ENCODE data around the gene FBXW5.

Gene FBXW5

DNA sequence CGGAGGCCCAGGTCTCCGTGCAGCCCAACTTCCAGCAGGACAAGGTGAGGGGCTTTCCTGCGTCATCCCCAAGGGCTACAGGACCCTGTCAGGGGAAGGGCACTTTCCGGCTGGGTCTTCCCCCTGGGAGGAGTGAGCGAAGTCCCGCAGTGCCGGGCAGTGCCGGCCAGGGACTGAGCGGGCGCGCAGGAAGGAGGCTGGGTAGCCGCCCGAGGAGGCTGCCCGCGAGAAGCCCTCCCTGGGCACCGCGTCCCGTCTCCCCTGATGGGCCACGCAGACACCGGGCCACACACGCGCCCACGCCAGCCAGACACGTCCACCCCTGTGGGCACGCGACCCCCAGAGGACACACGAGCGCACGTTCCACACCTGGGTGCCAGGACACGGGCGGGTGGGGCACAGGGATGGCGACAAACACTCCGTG, 33.1 kb upstream of the FBXW5 start:
- TF ChIP-seq, protein P1, sequence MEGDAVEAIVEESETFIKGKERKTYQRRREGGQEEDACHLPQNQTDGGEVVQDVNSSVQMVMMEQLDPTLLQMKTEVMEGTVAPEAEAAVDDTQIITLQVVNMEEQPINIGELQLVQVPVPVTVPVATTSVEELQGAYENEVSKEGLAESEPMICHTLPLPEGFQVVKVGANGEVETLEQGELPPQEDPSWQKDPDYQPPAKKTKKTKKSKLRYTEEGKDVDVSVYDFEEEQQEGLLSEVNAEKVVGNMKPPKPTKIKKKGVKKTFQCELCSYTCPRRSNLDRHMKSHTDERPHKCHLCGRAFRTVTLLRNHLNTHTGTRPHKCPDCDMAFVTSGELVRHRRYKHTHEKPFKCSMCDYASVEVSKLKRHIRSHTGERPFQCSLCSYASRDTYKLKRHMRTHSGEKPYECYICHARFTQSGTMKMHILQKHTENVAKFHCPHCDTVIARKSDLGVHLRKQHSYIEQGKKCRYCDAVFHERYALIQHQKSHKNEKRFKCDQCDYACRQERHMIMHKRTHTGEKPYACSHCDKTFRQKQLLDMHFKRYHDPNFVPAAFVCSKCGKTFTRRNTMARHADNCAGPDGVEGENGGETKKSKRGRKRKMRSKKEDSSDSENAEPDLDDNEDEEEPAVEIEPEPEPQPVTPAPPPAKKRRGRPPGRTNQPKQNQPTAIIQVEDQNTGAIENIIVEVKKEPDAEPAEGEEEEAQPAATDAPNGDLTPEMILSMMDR (IDR thresholded peaks at IDR 0.05; ENCODE audit: control insufficient read depth, extremely low read depth, insufficient read depth), result no peak
- DNase-seq (ENCODE audit: low read depth), result no peak
- peak overlapping the region; percentile 30; the same call in 1 of the 2 replicates for H3K4me3 ChIP-seq (ENCODE audit: low read depth, low read length)

DNA sequence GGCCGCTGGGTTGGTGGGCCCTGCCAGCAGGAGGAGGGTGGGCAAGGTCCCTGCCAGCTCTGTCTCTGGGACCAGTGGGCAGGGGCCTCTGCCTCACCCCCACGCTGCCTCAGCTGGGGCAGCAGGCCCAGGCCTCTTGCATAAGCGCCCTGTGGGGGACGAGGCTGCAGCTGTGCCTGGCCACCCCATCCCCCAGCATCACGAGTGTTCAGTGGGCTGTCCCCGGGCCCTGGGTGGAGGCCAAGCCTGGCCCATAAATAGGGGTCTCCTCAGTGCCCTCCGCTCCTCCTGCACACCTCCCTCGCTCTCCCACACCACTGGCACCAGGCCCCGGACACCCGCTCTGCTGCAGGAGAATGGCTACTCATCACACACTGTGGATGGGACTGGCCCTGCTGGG, 32.7 kb upstream of the FBXW5 start, which contains the start of gene PTGDS:
Gene PTGDS, plus strand, starts transcription at position 282 of the 400 bp plus-strand sequence. Its CDS starts 75 bp downstream, at position 357.
- no peak for DNase-seq (ENCODE audit: low read depth)
- TF ChIP-seq, protein P1 (IDR thresholded peaks at IDR 0.05; ENCODE audit: control insufficient read depth, extremely low read depth, insufficient read depth), result no peak
- peak within 1 kb of the TSS; percentile 30; the same call in 1 of the 2 replicates for H3K4me3 ChIP-seq (ENCODE audit: low read depth, low read length)

DNA sequence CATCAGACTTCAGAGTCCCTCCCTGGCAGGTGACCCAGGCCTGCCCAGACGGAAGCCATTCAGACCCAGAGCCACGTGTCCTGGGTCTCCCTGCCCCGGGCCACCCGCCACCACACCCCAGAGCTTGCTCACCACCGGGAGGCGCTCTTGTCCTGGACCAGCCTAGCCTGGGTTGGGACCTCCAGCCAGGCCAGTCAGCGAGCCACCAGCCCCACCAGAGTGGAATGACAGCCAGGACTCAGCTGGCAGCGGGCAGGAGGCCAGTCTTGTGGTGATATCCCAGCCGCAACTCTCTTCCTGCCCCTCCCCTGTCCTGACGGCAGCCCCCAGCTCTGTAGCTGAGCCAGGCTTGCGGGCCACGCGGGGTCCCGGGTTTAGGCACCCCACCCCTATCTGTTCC, 31.1 kb upstream of the FBXW5 start:
- no peak overlapping the region for H3K4me3 ChIP-seq (ENCODE audit: low read depth, low read length)
- DNase-seq (ENCODE audit: low read depth), result no peak
- TF ChIP-seq, protein P1 (IDR thresholded peaks at IDR 0.05; ENCODE audit: control insufficient read depth, extremely low read depth, insufficient read depth), result no peak

DNA sequence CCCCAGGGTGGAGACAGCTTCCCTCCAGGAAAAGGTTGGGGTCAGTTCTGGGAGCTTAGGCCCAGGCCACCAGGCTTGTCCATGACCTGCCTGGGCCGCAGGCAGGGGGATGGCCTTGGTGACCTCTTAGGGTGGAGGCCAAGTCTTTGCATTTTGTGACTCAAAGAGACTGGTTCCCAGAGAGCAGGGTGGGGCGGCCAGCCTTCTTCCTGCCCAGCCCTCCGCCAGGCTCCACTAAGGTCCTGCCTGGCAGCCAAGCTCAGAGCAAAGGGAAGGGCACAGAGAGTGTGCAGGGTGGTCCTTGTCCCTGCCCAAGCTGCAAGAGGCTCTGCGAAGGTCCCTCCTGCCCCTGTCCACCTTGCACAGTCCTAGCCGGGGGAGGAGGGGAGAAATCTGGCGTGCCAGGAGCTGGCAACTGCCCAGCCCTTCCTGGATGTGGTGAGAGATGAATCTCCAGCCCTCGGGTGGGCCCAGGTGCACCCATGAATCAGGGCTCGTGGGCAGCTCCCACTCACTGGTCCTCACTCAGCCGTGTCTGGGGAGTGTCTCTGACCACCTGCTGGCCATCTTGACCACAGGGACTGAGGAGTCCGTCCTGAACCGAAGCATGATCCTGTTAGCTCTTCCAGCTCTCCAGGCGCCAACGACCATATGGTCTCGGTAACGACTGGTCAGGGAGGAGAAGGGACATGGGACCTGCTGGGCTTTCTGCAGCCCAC, 30.4 kb upstream of the FBXW5 start:
- H3K4me3 ChIP-seq (ENCODE audit: low read depth, low read length), result no peak overlapping the region
- TF ChIP-seq, protein P1 (IDR thresholded peaks at IDR 0.05; ENCODE audit: control insufficient read depth, extremely low read depth, insufficient read depth), result no peak
- no peak for DNase-seq (ENCODE audit: low read depth)

DNA sequence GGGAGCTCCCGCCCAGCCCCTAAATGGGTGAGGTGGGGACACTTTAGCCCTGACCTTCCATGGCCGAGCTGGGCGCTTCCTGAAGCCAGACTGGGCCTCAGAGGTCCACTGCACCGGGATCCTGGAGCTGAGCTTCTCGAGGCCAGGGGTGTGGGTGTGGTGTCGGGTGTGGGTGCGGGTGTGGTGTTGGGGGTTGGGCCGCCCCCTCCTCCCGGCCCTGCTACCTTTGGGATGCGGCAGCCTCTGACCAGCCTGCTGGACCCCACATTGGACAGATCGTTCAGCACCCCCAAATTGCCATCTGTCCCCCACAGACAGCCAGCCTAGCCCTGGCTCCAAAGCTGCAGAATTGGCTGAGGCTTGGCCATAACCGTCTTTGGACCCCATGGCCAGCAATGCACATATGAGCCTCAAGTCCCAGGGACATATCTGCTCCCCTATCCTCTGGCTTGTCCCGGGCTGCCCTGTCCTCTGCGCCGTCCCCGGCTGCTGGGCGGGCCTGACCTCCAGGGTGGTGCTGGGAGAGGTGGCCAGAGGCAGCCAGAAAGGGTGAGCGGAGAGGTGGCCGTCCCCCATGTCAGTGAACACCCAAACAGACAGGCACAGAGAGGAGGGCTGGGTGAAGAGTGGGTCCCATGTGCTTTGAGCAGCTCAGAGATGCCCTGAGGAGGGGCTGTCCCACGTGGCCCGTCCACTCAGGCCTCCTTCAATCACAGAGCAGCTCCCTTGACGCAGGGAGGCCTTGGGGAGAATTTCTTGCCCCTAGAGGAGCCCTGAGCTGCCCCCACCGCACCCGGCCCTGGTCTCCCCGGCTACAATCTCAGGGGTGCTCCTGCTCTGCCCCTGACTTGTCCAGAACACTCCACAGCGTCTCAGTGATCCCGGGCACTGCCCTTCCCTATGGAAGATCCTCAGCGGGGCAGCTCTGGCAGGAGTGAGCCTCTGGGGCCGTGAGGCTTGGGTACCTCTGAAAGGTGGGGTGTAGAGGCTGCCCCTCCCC, 29.4 kb upstream of the FBXW5 start:
- no peak for DNase-seq (ENCODE audit: low read depth)
- TF ChIP-seq, protein P1 (IDR thresholded peaks at IDR 0.05; ENCODE audit: control insufficient read depth, extremely low read depth, insufficient read depth), result no peak
- no peak overlapping the region for H3K4me3 ChIP-seq (ENCODE audit: low read depth, low read length)

DNA sequence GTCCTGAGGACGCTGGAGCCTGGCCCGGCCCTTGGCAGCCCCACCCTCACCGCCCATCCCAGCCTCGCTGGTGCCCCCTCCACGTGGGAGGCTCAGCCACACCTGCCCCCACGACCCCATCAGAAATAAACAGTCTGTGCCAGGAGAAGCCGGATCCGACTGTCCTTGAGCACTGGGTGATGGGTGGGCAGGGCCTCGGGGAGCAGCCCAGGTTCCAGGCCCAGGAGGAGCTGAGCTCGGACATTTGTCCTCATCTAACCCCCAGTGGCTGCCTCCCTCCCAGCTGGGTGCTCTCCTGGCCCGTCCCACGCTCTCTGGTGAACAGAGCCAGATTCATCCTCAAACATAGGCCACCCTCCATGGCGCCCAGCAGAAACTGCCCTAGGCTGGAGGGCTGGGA, 28.2 kb upstream of the FBXW5 start:
- no peak overlapping the region for H3K4me3 ChIP-seq (ENCODE audit: low read depth, low read length)
- TF ChIP-seq, protein P1 (IDR thresholded peaks at IDR 0.05; ENCODE audit: control insufficient read depth, extremely low read depth, insufficient read depth), result no peak
- DNase-seq (ENCODE audit: low read depth), result no peak
